HG03025 (cell line): ENCODE measurements around the gene EPHB2.

Experiments used
- ATAC-seq: cut with Tn5 transposase; IDR thresholded peaks from one replicate; pipeline ENCODE4 v1.9.1; 2021; ENCODE audit warnings: mild to moderate bottlenecking, moderate library complexity; ENCODE audit not compliant: unreplicated experiment, low FRiP score

Gene EPHB2

GRCh38 chr1:22850281-22850680, 139.6 kb downstream of the EPHB2 start:
- ATAC-seq, result no peak

- ATAC-seq, result no peak
Measured at GRCh38 chr1:22850681-22851080, 140.0 kb downstream of the EPHB2 start.

GRCh38 chr1:22851517-22851916, 140.9 kb downstream of the EPHB2 start:
- no peak for ATAC-seq

GRCh38 chr1:22852144-22852655, 141.6 kb downstream of the EPHB2 start:
- no peak for ATAC-seq

- no peak for ATAC-seq
Measured at GRCh38 chr1:22853651-22854185, 143.1 kb downstream of the EPHB2 start.

- ATAC-seq, result no peak
Measured at GRCh38 chr1:22854688-22855565, 144.3 kb downstream of the EPHB2 start.

- no peak for ATAC-seq
Measured at GRCh38 chr1:22855668-22856606, 145.3 kb downstream of the EPHB2 start.

- no peak for ATAC-seq
Measured at GRCh38 chr1:22857661-22858060, 147.0 kb downstream of the EPHB2 start.

GRCh38 chr1:22860414-22860800, 149.8 kb downstream of the EPHB2 start:
- no peak for ATAC-seq

- no peak for ATAC-seq
Measured at GRCh38 chr1:22860883-22861385, 150.3 kb downstream of the EPHB2 start.

GRCh38 chr1:22861764-22862440, 151.3 kb downstream of the EPHB2 start:
- no peak for ATAC-seq

GRCh38 chr1:22862752-22863151, 152.1 kb downstream of the EPHB2 start:
- no peak for ATAC-seq

GRCh38 chr1:22863766-22864165, 153.1 kb downstream of the EPHB2 start:
- ATAC-seq, result no peak

- no peak for ATAC-seq
Measured at GRCh38 chr1:22864886-22865285, 154.2 kb downstream of the EPHB2 start.

GRCh38 chr1:22865736-22866135, 155.1 kb downstream of the EPHB2 start:
- ATAC-seq, result no peak

GRCh38 chr1:22866868-22867267, 156.2 kb downstream of the EPHB2 start:
- ATAC-seq, result no peak

GRCh38 chr1:22868331-22868730, 157.7 kb downstream of the EPHB2 start:
- ATAC-seq, result no peak

- no peak for ATAC-seq
Measured at GRCh38 chr1:22869325-22869724, 158.7 kb downstream of the EPHB2 start.

GRCh38 chr1:22870201-22870871, 159.7 kb downstream of the EPHB2 start:
- no peak for ATAC-seq
